T47D (cell line): Measurements from ENCODE around the gene EIPR1.
"Not testable (repeated sequence)": the region's sequence is repeated elsewhere in the genome, so short reads cannot be mapped to it uniquely, and the experiment has no call there.

ENCODE experiments used
- DNase-seq, 2 experiments: peaks; one replicate each; pipeline versions ENCODE4 v3.0.0 to v3.0.0-alpha.2; 2011 to 2012; ENCODE audit warnings: low read depth in 1 of 2, low spot score in 1 of 2
- JUND ChIP-seq: IDR thresholded peaks from 2 replicates; pipeline ENCODE4 v1.6.1; 2012; ENCODE audit warnings: low read depth
- in situ Hi-C: cut with HindIII; loops from 2 replicates; pipeline ENCODE4 v1.10.0; 2016; ENCODE audit warnings: low sequenced_read_pairs, low pct_unique_long_range_greater_than_20kb

Gene EIPR1

DNA sequence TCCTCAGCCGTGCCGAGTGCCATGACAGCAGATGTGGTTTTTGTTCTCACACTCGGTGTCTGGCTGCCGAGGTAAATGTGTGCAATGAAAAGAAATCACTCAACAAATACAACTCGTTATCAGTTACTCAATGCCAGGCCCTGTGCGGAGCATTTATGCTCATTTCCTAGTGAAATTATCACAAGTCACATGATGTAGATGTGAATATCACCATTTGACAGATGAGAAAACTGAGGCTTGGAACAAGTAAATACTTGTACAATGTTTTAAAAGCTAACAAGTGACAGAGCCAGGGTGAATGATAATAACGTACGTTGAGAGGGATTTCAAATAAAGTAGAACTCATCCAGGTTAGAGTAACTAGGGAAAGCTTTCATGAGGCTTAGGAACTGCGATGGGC, 174.7 kb downstream of the EIPR1 start:
- TF ChIP-seq JUND = no peak
- in situ Hi-C loops = no loop called here
- no peak for DNase-seq

DNA sequence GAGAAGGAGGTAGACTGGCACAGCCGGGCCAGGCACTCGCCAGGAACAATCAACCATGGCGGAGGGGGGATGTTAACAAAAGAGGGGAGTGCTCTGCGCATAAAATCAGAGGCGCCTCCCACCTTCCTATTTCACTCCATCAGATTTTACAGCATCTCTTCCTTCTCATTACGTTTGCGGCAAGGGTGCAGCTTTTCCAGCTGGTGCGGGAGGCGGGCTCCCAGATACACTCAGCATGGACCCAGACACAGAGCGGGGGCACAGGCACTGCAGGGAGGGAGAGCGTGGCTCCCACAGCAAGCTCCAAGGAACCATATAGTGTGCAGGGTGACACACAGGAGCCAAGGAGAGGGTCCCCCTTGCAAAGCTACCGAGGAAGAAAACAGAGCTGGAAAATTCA, 176.3 kb downstream of the EIPR1 start:
- no peak for DNase-seq
- in situ Hi-C loops = no loop called here
- TF ChIP-seq JUND = no peak

DNA sequence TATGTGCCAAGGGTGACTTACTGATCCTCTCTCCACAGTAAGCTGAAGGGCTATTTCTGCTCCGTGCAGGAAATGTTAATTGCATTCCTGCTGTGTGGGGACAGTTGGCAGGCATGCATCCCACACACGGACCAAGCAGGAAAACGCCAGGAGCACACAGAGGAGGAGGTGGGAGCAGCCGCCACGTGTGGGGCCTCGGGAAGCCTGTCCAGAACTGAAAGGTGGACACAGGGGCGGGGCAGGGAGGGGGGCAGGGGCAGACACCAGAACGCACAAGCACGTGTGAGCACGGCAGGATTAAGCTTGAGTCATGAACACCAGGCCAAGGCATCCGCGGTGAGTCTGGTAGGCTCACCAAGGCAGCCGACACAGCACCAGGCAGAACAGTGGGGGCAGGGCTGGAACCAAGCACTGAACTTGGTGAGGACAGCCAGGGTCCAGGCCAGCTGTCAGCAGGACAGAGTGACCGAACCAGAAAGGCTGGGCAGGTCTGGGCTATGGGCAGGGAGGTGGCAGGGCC, 177.1 kb downstream of the EIPR1 start:
- DNase-seq = no peak
- in situ Hi-C loops = no loop called here
- TF ChIP-seq JUND = no peak

DNA sequence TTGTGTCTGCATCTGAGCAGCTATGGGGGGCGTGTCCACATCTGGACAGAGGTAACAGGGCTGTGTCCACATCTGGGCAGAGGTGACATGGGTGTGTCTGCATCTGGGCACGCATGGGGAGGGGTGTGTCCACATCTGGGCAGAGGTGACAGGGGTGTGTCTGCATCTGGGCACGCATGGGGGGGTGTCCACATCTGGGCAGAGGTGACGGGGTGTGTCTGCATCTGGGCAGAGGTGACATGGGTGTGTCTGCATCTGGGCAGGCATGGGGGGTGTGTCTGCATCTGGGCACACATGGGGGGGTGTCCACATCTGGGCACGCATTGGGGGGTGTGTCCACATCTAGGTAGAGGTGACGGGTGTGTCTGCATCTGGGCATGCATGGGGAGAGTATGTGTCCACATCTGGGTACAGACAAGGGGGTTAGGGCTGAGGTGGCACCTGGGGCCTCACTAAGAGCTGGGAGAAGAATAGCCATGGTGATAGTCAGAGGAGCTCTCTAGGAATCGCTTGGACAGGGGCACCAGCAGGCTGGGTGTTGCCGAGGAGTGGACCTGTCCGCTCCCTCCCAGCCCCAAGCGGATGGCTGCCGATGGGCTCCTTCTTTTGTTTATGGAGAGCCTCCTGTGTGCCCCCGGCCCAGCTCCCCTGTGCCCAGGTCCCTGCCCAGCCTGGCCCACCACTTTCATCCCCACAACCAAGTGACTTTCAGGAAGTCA, 177.8 kb downstream of the EIPR1 start:
- in situ Hi-C loops = no loop called here
- DNase-seq = peak in 1 of 2 experiments; percentile 10
- TF ChIP-seq JUND = no peak

DNA sequence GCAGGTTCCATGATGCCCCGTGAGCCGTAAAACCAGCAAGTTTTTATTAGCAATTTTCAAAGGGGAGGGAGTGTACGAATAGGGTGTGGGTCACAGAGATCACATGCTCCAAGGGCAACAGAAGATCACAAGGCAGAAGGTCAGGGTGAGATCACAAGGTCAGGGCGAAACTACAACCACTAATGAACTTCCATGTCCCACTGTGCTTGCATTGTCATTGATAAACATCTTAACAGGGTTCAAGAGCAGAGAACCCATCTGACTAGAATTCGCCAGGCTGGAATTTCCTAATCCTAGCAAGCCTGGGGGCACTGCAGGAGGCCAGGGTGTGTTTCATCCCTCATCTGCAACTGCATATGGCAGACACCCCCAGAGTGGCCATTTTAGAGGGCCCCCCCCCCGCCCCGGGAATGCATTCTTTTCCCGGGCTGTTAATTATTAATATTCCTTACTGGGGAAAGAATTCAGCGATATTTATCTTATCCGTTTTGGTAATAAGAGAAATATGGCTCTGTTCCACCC, 178.9 kb downstream of the EIPR1 start:
- DNase-seq, in situ Hi-C loops: not testable (repeated sequence)

DNA sequence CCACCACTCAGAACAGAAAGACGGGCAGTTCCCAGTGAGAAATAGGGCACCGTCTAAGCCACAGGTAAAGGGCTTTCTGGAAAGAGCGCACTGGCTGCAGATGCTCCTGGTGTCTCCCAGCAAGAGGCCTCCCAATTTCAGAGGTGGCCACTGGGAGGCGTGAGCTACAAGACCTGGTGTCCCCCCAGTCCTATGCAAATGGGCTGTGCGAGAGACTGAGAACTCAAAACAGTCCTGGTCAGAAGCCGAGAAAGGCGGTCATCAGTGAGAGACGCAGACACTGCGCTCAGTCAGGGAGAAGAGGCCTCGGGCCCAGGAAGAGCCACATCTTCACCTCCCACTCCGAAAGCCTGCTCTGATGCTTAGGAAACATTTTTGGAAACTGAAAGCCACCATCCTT, 179.5 kb downstream of the EIPR1 start:
- in situ Hi-C loops = no loop called here
- peak in 1 of 2 experiments; percentile 12 for DNase-seq
- TF ChIP-seq JUND = no peak

DNA sequence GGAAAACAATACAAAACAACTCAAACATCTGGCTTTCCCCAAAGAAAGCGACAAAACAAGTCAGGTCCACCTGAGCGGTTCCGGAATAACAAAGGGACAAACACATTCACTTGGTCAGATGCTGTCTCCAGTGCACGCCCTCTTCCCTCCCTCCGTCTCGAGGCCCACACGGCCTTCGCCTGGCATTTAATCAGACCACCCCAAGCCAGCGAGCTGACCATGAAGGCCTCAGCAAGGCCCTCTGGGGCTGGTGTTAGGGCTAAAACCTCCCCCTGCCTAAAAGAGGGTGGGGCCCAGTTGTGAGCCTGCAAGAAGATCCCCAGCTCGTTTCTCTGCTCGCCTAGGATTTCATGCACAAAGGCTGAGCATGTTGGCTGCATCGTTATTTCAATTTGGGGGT, 180.3 kb downstream of the EIPR1 start:
- TF ChIP-seq JUND = no peak
- DNase-seq = no peak
- in situ Hi-C loops = no loop called here

DNA sequence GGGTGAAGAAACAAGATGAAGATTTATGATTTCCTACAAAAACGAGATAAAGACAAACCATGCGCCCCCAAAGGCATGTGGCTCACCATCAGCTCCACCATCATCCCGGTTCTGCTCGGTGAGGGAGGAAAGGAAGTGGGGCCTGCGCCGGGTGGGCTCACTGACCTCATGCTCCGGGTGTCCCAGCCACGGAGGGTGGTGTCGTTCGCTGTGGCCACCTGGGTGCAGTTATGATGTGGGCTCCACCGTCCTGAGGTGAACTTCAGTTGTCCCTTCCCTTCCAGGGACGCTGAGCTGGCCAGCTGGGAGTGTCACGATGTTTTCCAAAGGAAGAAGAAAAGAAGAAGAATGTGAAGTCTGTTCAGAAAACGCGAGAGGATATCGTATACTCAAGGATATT, 180.9 kb downstream of the EIPR1 start:
- in situ Hi-C loops = no loop called here
- TF ChIP-seq JUND = no peak
- no peak for DNase-seq

DNA sequence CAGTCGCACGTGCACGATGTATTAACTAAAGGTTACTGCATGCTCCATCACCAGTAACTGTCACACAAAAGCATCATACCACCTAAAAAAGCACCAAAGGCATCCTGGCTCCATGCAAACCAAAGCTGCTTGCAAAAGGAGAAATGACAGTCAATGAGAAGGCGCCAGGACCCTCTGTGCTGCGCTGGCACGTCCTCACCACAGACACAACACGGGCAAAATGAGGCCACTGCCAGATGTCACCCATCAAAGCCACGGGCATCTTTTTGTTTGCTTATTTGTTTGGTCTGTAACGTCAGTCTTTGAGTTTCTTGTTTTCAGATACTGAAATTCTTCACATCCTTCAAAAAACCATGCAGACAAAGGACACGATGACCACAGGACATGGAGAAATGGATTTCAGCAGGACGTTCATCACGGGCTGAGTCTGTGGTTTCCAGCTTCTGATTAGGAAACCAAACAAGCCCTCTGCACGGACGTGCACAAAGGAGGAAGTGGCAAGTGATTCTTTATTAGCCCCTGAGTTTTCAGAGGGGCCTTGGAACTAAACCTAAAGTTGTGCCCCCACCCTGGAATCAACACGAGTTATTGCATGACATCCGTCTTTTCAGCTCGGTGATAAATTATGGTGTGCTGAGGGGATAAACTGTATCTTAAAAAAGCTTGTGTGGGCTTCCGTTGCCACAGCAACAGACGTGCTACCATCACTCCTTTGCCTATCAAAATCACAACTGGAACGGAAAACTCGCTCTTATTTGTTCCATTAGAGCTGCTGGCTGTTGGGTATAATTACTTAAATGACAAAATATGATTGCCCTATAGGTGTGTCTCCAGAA, 181.8 kb downstream of the EIPR1 start:
- no peak for DNase-seq
- in situ Hi-C loops = no loop called here
- no peak for TF ChIP-seq JUND

DNA sequence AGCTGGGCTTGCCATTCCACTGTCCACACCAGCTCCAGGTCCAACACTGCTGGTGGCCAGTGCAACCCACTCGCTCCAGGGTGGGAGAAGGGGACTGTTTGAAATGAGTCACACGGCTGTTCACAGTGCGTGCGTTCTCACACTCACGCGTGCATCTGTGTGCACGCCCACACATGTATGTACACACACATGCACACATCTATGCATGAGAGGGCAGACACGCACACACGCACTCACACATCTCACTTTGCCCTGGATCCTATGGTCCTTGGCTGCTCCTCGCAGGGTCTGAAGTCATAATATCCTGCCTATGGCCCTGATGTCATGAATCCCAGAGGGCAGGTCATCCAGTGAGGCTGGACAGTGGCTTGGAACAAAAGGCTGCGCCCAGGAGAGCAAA, 182.8 kb downstream of the EIPR1 start:
- in situ Hi-C loops = no loop called here
- no peak for DNase-seq
- TF ChIP-seq JUND = no peak

DNA sequence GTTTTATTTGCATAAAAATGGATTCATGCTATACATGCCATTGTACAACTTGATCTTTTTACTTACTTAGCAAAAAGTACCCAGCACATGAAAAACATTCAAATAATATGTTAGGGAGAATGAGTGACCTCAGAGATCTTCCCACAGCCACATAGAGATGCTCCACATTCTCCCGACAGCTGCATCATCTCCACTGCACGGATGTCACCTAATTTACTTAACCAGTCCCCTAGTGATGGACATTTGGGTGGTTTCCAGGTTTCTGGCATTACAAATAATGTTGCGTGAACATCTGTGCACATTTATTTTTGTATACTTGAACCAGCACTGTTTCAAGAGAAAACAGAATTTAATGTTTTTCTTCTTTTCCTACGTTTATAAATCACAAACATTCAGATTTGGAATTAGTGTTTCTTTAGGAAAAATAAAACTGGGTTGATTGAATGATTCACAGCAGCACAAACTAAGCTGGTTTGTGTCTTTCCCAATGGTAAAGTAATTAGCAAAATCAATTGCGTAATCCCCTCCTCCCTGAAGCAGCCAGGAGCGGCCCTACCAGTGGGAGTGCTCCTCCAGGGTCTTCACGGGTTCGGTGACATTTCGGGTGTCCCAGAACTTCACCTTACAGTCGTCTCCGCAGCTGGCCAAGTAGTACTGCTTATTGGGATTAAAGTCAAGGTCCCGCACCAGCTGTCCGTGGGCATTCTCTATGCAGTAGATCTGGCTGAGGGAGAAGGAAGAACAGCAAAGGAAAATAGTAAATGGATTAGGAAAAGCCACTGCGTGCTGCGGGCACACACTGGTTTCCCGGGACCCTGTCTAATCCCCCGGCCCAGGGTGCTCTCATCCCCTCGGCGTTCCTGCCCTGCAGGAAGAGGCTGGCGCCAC, 183.9 kb downstream of the EIPR1 start:
- TF ChIP-seq JUND = no peak
- DNase-seq = no peak
- in situ Hi-C loops = no loop called here

DNA sequence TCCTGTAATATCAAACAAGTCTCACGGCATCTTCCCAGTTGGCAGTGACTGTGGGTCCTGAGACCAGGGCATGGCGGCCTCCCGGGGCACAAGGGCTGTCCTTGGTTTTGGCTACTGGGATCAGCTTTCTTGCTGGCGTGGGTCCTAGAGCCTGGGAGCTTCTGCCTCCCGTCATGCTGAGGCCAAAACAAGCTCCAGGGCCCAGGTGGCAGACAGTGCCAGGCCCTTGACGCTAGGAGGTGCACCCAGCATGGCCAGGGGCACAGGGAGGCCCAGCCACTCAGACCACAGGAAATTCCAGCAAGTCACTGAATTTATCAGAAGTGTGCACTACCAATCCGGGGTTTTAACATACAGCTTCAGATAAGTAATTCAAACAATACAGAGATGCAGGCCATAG, 184.7 kb downstream of the EIPR1 start:
- no peak for DNase-seq
- in situ Hi-C loops = no loop called here
- TF ChIP-seq JUND = no peak
